NB4 (cell line): Measurements from ENCODE around the gene NRARP.

Experiments used
- MYC ChIP-seq: IDR thresholded peaks from 2 replicates; pipeline ENCODE4 v1.6.1; 2011; ENCODE audit warnings: low read depth, low read length
- TF ChIP-seq, protein P1 (sequence below): IDR thresholded peaks from one replicate; pipeline ENCODE4 v1.5.1; 2012; ENCODE audit warnings: low read depth, low read length
- TF ChIP-seq, protein P2 (sequence below): IDR thresholded peaks from 2 replicates; pipeline ENCODE4 v1.6.1; 2011; ENCODE audit warnings: low read depth, low read length

DNA sequence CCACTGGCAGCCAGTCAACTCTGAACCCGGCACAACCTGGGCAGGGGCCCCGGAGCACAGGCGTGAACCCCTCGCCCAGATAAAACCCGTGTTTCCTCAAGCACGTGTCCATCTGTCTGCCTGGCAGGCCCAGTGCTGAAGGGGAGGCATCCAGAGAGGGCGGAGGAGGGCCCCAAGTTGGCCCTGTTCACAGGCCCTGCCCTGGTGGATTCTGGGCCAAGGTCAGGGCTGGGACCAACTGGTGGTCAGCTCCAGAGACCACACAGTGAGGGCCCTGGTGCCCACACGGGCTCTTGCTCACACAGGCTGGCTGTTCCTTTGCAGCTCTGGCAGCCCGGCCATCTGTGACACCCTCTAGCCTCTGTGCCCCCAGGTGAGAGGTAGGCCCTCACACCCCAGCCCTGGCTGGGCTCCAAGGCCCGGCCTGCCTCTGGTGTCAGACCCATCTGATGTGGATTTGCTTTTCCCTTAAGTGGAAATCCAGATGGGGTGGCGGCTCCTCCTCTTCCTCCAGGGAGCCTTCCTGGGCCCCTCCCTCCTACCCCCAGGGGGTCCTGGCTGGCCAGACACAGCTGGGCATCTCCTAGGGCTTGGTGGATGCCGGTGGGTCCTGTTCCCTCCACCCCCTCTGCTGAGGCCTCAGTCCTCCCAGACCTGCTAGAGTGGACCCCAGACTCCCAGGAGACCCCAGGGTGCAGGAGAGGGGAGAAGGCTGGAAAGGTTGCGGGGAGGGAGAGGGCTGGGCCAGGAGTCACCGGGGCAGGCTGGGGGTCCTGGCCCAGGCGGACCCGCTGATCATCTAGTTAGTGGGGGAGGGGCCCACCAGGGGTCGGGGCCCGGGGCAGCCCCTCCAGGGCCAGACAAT, 51.5 kb downstream of the NRARP start:
- TF ChIP-seq, protein P1, sequence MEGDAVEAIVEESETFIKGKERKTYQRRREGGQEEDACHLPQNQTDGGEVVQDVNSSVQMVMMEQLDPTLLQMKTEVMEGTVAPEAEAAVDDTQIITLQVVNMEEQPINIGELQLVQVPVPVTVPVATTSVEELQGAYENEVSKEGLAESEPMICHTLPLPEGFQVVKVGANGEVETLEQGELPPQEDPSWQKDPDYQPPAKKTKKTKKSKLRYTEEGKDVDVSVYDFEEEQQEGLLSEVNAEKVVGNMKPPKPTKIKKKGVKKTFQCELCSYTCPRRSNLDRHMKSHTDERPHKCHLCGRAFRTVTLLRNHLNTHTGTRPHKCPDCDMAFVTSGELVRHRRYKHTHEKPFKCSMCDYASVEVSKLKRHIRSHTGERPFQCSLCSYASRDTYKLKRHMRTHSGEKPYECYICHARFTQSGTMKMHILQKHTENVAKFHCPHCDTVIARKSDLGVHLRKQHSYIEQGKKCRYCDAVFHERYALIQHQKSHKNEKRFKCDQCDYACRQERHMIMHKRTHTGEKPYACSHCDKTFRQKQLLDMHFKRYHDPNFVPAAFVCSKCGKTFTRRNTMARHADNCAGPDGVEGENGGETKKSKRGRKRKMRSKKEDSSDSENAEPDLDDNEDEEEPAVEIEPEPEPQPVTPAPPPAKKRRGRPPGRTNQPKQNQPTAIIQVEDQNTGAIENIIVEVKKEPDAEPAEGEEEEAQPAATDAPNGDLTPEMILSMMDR = no peak
- TF ChIP-seq, protein P2, sequence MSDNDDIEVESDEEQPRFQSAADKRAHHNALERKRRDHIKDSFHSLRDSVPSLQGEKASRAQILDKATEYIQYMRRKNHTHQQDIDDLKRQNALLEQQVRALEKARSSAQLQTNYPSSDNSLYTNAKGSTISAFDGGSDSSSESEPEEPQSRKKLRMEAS = no peak
- no peak for TF ChIP-seq MYC
